H1 (cell line): ENCODE measurements around the gene VPS26B. TPM values are rescaled to one million over a fixed set of nuclear protein-coding genes. Genes with fewer than 3 reads are reported as not detected.

Source experiments
- CTCF ChIA-PET: fragments of 300-600 bp; sonication (Branson Sonifier 250); formaldehyde crosslinking; loops from one replicate; lab custom pipeline; 2021; ENCODE audit not compliant: partially characterized antibody; lab: Charles Lee
- POLR2A ChIA-PET: fragments of 300-600 bp; sonication (Branson Sonifier 250); formaldehyde crosslinking; loops from one replicate; lab custom pipeline; 2021; ENCODE audit warnings: inconsistent platforms; ENCODE audit not compliant: partially characterized antibody; lab: Charles Lee
- DNase-seq, 2 experiments: peaks; one replicate each; pipeline versions ENCODE4 v3.0.0 to v3.0.0-alpha.2; 2010 to 2022; ENCODE audit warnings: low spot score in 2 of 2, low read depth in 1 of 2, mixed read lengths in 1 of 2
- FAIRE-seq: peaks from 2 replicates; lab custom pipeline; 2011; peaks lifted over from hg19 to GRCh38; lab: Jason Lieb, UNC
- H2AFZ ChIP-seq: 2 replicates; pipeline ENCODE4 v1.8.1; 2012; ENCODE audit warnings: low read length, inconsistent platforms
- H2AK5ac ChIP-seq: 2 replicates; pipeline ENCODE4 v1.6.1; 2013; ENCODE audit warnings: low read depth, low read length
- H2BK120ac ChIP-seq: replicated peaks from 2 replicates; pipeline ENCODE3; 2013; ENCODE audit warnings: low read depth, low read length, inconsistent platforms
- H2BK12ac ChIP-seq: 2 replicates; pipeline ENCODE4 v1.6.1; 2013; ENCODE audit warnings: low read depth, low read length
- H2BK15ac ChIP-seq: 2 replicates; pipeline ENCODE4 v1.6.1; 2013; ENCODE audit warnings: low read length
- H2BK20ac ChIP-seq: 2 replicates; pipeline ENCODE4 v1.6.1; 2013; ENCODE audit warnings: low read length
- H2BK5ac ChIP-seq: 2 replicates; pipeline ENCODE4 v1.6.1; 2013; ENCODE audit warnings: low read depth, low read length
- H3K14ac ChIP-seq: 2 replicates; pipeline ENCODE4 v1.6.1; 2013; ENCODE audit warnings: inconsistent platforms; ENCODE audit not compliant: insufficient read length
- H3K18ac ChIP-seq: 2 replicates; pipeline ENCODE4 v1.6.1; 2013; ENCODE audit warnings: low read length; ENCODE audit errors: extremely low read depth
- H3K23ac ChIP-seq: 2 replicates; pipeline ENCODE4 v1.6.1; 2013; ENCODE audit warnings: inconsistent platforms; ENCODE audit not compliant: insufficient read length
- H3K23me2 ChIP-seq: 2 replicates; pipeline ENCODE4 v1.6.1; 2013; ENCODE audit warnings: low read depth, low read length
- H3K27ac ChIP-seq: 2 replicates; pipeline ENCODE4 v1.6.1; 2011; ENCODE audit warnings: low read depth, low read length, inconsistent platforms
- H3K27me3 ChIP-seq, 4 experiments: replicated peaks in 1 of 4; 1 replicate in 1 of 4; 2 replicates in 3 of 4; pipeline versions ENCODE4 v1.6.1 to v1.8.1; 2011 to 2013; ENCODE audit warnings: low read length in 3 of 4, mild to moderate bottlenecking in 3 of 4, inconsistent platforms in 2 of 4, mixed read lengths in 2 of 4, moderate library complexity in 1 of 4; ENCODE audit not compliant: control insufficient read depth in 3 of 4, insufficient read depth in 3 of 4; ENCODE audit errors: extremely low read depth in 1 of 4
- H3K36me3 ChIP-seq, 4 experiments: 2 replicates each; pipeline versions ENCODE4 v1.6.1 to v1.8.1; 2011 to 2013; ENCODE audit warnings: mild to moderate bottlenecking in 4 of 4, low read length in 3 of 4, moderate library complexity in 2 of 4, control low read depth in 1 of 4, inconsistent platforms in 1 of 4; ENCODE audit not compliant: insufficient read depth in 4 of 4, control insufficient read depth in 2 of 4
- H3K4ac ChIP-seq: replicated peaks from 2 replicates; pipeline ENCODE3; 2013; ENCODE audit warnings: low read length, low read depth, mixed read lengths, inconsistent platforms; ENCODE audit not compliant: insufficient read length
- H3K4me1 ChIP-seq, 4 experiments: replicated peaks in 1 of 4; 1 replicate in 1 of 4; 2 replicates in 3 of 4; pipeline versions ENCODE4 v1.6.1 to v1.8.1; 2011 to 2013; ENCODE audit warnings: low read length in 3 of 4, inconsistent platforms in 2 of 4, mixed read lengths in 1 of 4; ENCODE audit not compliant: insufficient read depth in 4 of 4, control insufficient read depth in 3 of 4
- H3K4me2 ChIP-seq, 2 experiments: 2 replicates each; pipeline versions ENCODE4 v1.6.1 to v1.8.1; 2011 to 2013; ENCODE audit warnings: low read depth in 2 of 2, low read length in 2 of 2, control low read depth in 1 of 2, inconsistent platforms in 1 of 2, mild to moderate bottlenecking in 1 of 2; ENCODE audit not compliant: insufficient read depth in 1 of 2
- H3K4me3 ChIP-seq, 4 experiments: fragments of 200-600, 300-600 bp in 1 of 4; sonication (generic), shearing (Covaris generic), sonication (Bioruptor Twin) in 1 of 4; 2 replicates each; pipeline versions ENCODE4 v1.5.1 to v1.8.1; 2011 to 2016; ENCODE audit warnings: low read length in 4 of 4, low read depth in 3 of 4, control low read depth in 2 of 4, inconsistent platforms in 2 of 4, mild to moderate bottlenecking in 2 of 4, mixed read lengths in 1 of 4, moderate library complexity in 1 of 4; ENCODE audit not compliant: insufficient read depth in 2 of 4; ENCODE audit errors: extremely low read depth in 1 of 4
- H3K56ac ChIP-seq: replicated peaks from 2 replicates; pipeline ENCODE3; 2013; ENCODE audit warnings: low read depth, mild to moderate bottlenecking, mixed read lengths, low read length, inconsistent platforms; ENCODE audit not compliant: insufficient read length
- H3K79me1 ChIP-seq: 2 replicates; pipeline ENCODE4 v1.6.1; 2013; ENCODE audit warnings: low read depth, low read length, control low read depth
- H3K79me2 ChIP-seq, 2 experiments: 2 replicates each; pipeline versions ENCODE4 v1.6.1 to v1.8.1; 2012 to 2013; ENCODE audit warnings: low read length in 2 of 2, mild to moderate bottlenecking in 2 of 2, inconsistent platforms in 1 of 2; ENCODE audit not compliant: insufficient read depth in 2 of 2, control insufficient read depth in 1 of 2
- H3K9ac ChIP-seq, 4 experiments: replicated peaks in 1 of 4; 1 replicate in 1 of 4; 2 replicates in 3 of 4; pipeline versions ENCODE4 v1.6.1 to v1.8.1; 2011 to 2013; ENCODE audit warnings: low read depth in 3 of 4, low read length in 3 of 4, control low read depth in 2 of 4, mild to moderate bottlenecking in 2 of 4, moderate library complexity in 2 of 4, inconsistent platforms in 1 of 4; ENCODE audit errors: extremely low read depth in 1 of 4
- H3K9me3 ChIP-seq, 2 experiments: 2 replicates each; pipeline versions ENCODE4 v1.6.1 to v1.8.1; 2012 to 2013; ENCODE audit warnings: mild to moderate bottlenecking in 2 of 2, moderate library complexity in 2 of 2, control low read depth in 1 of 2, inconsistent platforms in 1 of 2, low read depth in 1 of 2, low read length in 1 of 2, mixed read lengths in 1 of 2; ENCODE audit not compliant: insufficient read depth in 2 of 2
- H4K20me1 ChIP-seq, 2 experiments: replicated peaks in 1 of 2; 2 replicates each; pipeline versions ENCODE3 to v1.8.1; 2011 to 2013; ENCODE audit warnings: inconsistent platforms in 2 of 2, low read length in 2 of 2, mild to moderate bottlenecking in 1 of 2; ENCODE audit not compliant: insufficient read depth in 2 of 2, control insufficient read depth in 1 of 2
- H4K5ac ChIP-seq: 2 replicates; pipeline ENCODE4 v1.6.1; 2013; ENCODE audit warnings: low read length, low read depth, mixed read lengths, inconsistent platforms; ENCODE audit not compliant: insufficient read length
- H4K8ac ChIP-seq: 2 replicates; pipeline ENCODE4 v1.8.0; 2013; ENCODE audit warnings: mild to moderate bottlenecking, moderate library complexity, low read length, inconsistent platforms; ENCODE audit not compliant: insufficient read depth; ENCODE audit errors: extremely low read depth
- H4K91ac ChIP-seq: replicated peaks from 2 replicates; pipeline ENCODE3; 2013; ENCODE audit warnings: low read length, mixed read lengths, inconsistent platforms; ENCODE audit not compliant: insufficient read length
- EP300 ChIP-seq, 2 experiments: IDR thresholded peaks; 1 replicate in 1 of 2; 2 replicates in 1 of 2; pipeline ENCODE4 v1.6.1; 2011 to 2012; ENCODE audit warnings: low read depth in 2 of 2, low read length in 2 of 2, mild to moderate bottlenecking in 2 of 2, borderline replicate concordance in 1 of 2, inconsistent platforms in 1 of 2, moderate library complexity in 1 of 2
- GABPA ChIP-seq: IDR thresholded peaks from 2 replicates; pipeline ENCODE4 v1.6.1; 2011; ENCODE audit warnings: mild to moderate bottlenecking, low read length, moderate library complexity, borderline replicate concordance; ENCODE audit not compliant: insufficient read depth
- JUN ChIP-seq: IDR thresholded peaks from 2 replicates; pipeline ENCODE4 v1.6.1; 2011; ENCODE audit warnings: low read depth, mild to moderate bottlenecking, improper control_type of control experiment, low read length
- KDM1A ChIP-seq: fragments of 200-600, 300-600 bp; sonication (generic); IDR thresholded peaks from 2 replicates; pipeline ENCODE4 v1.7.1; 2016; ENCODE audit warnings: mild to moderate bottlenecking, low read length, borderline replicate concordance
- KDM5A ChIP-seq: fragments of 200-600 bp; IDR thresholded peaks from 2 replicates; pipeline ENCODE4 v1.7.1; 2012; ENCODE audit warnings: mild to moderate bottlenecking, low read length, inconsistent platforms, mixed read lengths
- POLR2A ChIP-seq, 2 experiments: IDR thresholded peaks; 1 replicate in 1 of 2; 2 replicates in 1 of 2; pipeline ENCODE4 v1.6.1; 2011; ENCODE audit warnings: low read depth in 2 of 2, low read length in 2 of 2, mild to moderate bottlenecking in 2 of 2; ENCODE audit errors: control extremely low read depth in 1 of 2
- RAD21 ChIP-seq, 2 experiments: IDR thresholded peaks in 1 of 2; conservative IDR thresholded peaks in 1 of 2; 2 replicates each; pipeline ENCODE4 v1.6.1; 2011; ENCODE audit warnings: low read depth in 2 of 2, low read length in 2 of 2, improper control_type of control experiment in 1 of 2, inconsistent platforms in 1 of 2, mild to moderate bottlenecking in 1 of 2, moderate library complexity in 1 of 2
- SIX5 ChIP-seq: IDR thresholded peaks from 2 replicates; pipeline ENCODE4 v1.6.1; 2011; ENCODE audit warnings: mild to moderate bottlenecking, low read depth, low read length
- SP1 ChIP-seq: IDR thresholded peaks from 2 replicates; pipeline ENCODE4 v1.6.1; 2011; ENCODE audit warnings: low read depth, low read length
- TCF12 ChIP-seq: IDR thresholded peaks from 2 replicates; pipeline ENCODE4 v1.6.1; 2011; ENCODE audit warnings: low read depth, mild to moderate bottlenecking, low read length
- WGBS, 2 experiments: shearing (Covaris generic) in 1 of 2; methylation state at CpG; one replicate each; pipeline versions ENCODE4 v1.1.6 to v1.1.7; 2013 to 2015; ENCODE audit warnings: low lambda C conversion rate in 2 of 2, mixed read lengths in 2 of 2, inconsistent platforms in 1 of 2, low coverage in 1 of 2, missing lambda C conversion rate in 1 of 2; ENCODE audit not compliant: insufficient replicate concordance in 2 of 2, insufficient coverage in 1 of 2, insufficient read length in 1 of 2; ENCODE audit errors: extremely low coverage in 1 of 2, missing lambda C conversion rate in 1 of 2; 5-methylcytosine and 5-hydroxymethylcytosine counted together
- polyA plus RNA-seq, 7 experiments: library from polyadenylated mRNA; depleted of rRNA in 3 of 7; stranded (reverse) in 5 of 7; unstranded in 2 of 7; fragments of >200 nt in 5 of 7; fragments of 200-250 nt in 2 of 7; gene quantifications; 1 replicate in 5 of 7; 2 replicates in 1 of 7; 4 replicates in 1 of 7; pipeline versions ENCODE4 v1.2.1 to v1.2.3, GENCODE V29; 2011 to 2013; ENCODE audit warnings: missing spikeins in 2 of 7, mixed read lengths in 2 of 7
- total RNA-seq: library from RNA; stranded (reverse); fragmentation: NEBNext Ultra II Directional; extraction: Animal tissue kit (Norgen Biotek cat#: 25700); gene quantifications from 2 replicates; pipeline ENCODE4 v1.2.1, GENCODE V29; 2021
- TF ChIP-seq, protein P1 (sequence below): IDR thresholded peaks from 2 replicates; pipeline ENCODE4 v1.6.1; 2011; ENCODE audit warnings: low read depth, mild to moderate bottlenecking, low read length; ENCODE audit not compliant: insufficient read depth
- TF ChIP-seq, protein P2 (sequence below): IDR thresholded peaks from 2 replicates; pipeline ENCODE4 v1.6.1; 2012; ENCODE audit warnings: inconsistent platforms

The VPS26B gene
- total and polyA plus RNA-seq, 2 of the 8 experiments (the other 6 are each of a cell fraction or from before 2014, with no cell fraction given) = 18.3 to 27.0 TPM

DNA sequence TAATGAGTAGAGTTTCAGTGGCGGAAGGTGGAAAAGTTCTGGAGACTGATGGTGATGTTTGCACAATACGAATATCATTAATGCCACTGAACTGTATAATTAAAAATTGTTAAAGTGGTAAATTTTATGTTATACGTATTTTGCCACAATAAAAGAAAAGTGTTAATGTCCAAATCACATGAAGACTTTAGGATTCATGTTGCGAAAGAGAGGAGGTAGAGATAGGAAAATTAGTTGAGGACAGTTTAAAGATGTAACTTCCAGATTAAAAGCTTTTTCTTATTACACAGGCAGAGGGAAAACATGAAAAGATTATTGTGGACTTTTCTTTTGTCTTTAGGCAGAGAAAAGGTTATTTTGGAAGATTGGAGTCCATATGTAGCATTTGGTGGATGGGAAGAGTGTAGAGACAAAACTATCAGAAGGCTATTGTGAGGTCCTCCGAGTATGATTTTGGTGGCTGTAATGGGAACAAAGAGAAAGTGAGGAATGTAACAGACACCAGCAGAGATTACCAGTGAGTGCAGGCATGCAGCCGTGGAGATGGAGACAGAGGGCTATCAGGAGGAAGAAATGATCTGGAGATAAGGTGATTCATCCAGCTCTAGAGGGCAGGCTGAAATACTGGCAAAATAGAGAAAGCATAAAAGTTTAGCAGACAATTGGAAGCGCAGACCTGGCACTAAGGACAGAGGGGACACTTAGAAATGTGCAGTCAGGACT lies 12.5 kb downstream of the VPS26B start:
- Histone ChIP-seq H3K27ac (no peak overlapping the region), H3K23ac (no peak overlapping the region), H3K36me3 (no peaks in the 10 kb centered on the region; a peak in 2 of 8 replicates), H3K4ac (no peak overlapping the region), H3K79me2 (no peaks in the 10 kb centered on the region), H3K18ac (no peak overlapping the region), H3K79me1 (no peaks in the 10 kb centered on the region; the same call in 1 of the 2 replicates), H3K9me3 (no peaks in the 10 kb centered on the region), H2AK5ac (no peak overlapping the region), H2BK12ac (no peak overlapping the region), H3K4me3 (no peak overlapping the region), H2BK120ac (no peak overlapping the region), H3K27me3 (no peaks in the 10 kb centered on the region), H3K56ac (no peak overlapping the region), H4K91ac (no peak overlapping the region), H3K4me2 (no peak overlapping the region), H3K4me1 (no peaks in the 10 kb centered on the region), H3K9ac (no peak overlapping the region)
- no peak for DNase-seq
- CTCF ChIA-PET = no interaction called here
- TF ChIP-seq SP1 = no peak
- no peak for TF ChIP-seq JUN
- no peak for TF ChIP-seq KDM1A
- TF ChIP-seq GABPA = no peak
- TF ChIP-seq, protein P1, sequence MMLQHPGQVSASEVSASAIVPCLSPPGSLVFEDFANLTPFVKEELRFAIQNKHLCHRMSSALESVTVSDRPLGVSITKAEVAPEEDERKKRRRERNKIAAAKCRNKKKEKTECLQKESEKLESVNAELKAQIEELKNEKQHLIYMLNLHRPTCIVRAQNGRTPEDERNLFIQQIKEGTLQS = no peak
- no peak for TF ChIP-seq SIX5
- TF ChIP-seq POLR2A (IDR thresholded peaks at IDR 0.05; ENCODE audit: control extremely low read depth in 1 of 2, low read depth in 2 of 2, low read length in 2 of 2) = no peak
- no peak for TF ChIP-seq RAD21 (IDR thresholded peaks at IDR 0.05 in 1 of 2, conservative IDR thresholded peaks at IDR 0.05 in 1 of 2; ENCODE audit: low read depth in 2 of 2, low read length in 2 of 2)
- no peak for TF ChIP-seq TCF12
- TF ChIP-seq, protein P2, sequence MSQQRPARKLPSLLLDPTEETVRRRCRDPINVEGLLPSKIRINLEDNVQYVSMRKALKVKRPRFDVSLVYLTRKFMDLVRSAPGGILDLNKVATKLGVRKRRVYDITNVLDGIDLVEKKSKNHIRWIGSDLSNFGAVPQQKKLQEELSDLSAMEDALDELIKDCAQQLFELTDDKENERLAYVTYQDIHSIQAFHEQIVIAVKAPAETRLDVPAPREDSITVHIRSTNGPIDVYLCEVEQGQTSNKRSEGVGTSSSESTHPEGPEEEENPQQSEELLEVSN = no peak
- no peak for TF ChIP-seq EP300 (IDR thresholded peaks at IDR 0.05; ENCODE audit: borderline replicate concordance in 1 of 2, low read depth in 2 of 2, low read length in 2 of 2)
- no peak for TF ChIP-seq KDM5A
- TF ChIP-seq, all 59 proteins: peak for 0
- Histone ChIP-seq H2BK5ac (no peak overlapping the region), H4K20me1 (no peaks in the 10 kb centered on the region), H2BK15ac (no peak overlapping the region), H2BK20ac (no peak overlapping the region), H3K14ac (no peak overlapping the region), H2AFZ (no peak overlapping the region), H4K8ac (no peak overlapping the region), H4K5ac (no peak overlapping the region), H3K23me2 (no peaks in the 10 kb centered on the region)
- FAIRE-seq = no peak
- 95% methylated on average over 7 of the region's 7 CpGs; no CpG with 5 or more reads in 1 of the 2 experiments for WGBS, 2 experiments
- POLR2A ChIA-PET = no interaction called here
